Loucy (cell line): Measurements from ENCODE around the gene SYN1.

Experiments used
- H2AFZ ChIP-seq: fragments of 200-600 bp; sonication (generic); 2 replicates; pipeline ENCODE4 v1.6.0; 2016; ENCODE audit warnings: antibody characterized with exemption, mild to moderate bottlenecking, low read length, moderate library complexity
- H3F3A ChIP-seq: fragments of 200-600 bp; 2 replicates; pipeline ENCODE4 v1.6.0; 2016; ENCODE audit warnings: antibody characterized with exemption, low read depth, mild to moderate bottlenecking
- H3K27me3 ChIP-seq: fragments of 200-600 bp; sonication (generic); 2 replicates; pipeline ENCODE4 v1.6.1; 2014; ENCODE audit warnings: low read length, mild to moderate bottlenecking; ENCODE audit not compliant: insufficient read depth, poor library complexity, severe bottlenecking
- H3K36me3 ChIP-seq: fragments of 200-600 bp; sonication (generic); 2 replicates; pipeline ENCODE4 v1.6.1; 2016; ENCODE audit warnings: low read length; ENCODE audit not compliant: insufficient read depth
- H3K4me1 ChIP-seq: fragments of 200-600 bp; sonication (generic); 2 replicates; pipeline ENCODE4 v1.5.1; 2014; ENCODE audit warnings: low read length, mild to moderate bottlenecking; ENCODE audit not compliant: insufficient read depth, poor library complexity, severe bottlenecking
- H3K4me2 ChIP-seq: fragments of 200-600 bp; sonication (generic); 2 replicates; pipeline ENCODE4 v1.6.0; 2014; ENCODE audit warnings: antibody characterized with exemption, low read length, low read depth, mild to moderate bottlenecking; ENCODE audit not compliant: poor library complexity, severe bottlenecking
- H3K4me3 ChIP-seq: fragments of 200-600 bp; sonication (generic); 2 replicates; pipeline ENCODE4 v1.5.1; 2014; ENCODE audit warnings: low read length, mild to moderate bottlenecking, mixed read lengths; ENCODE audit not compliant: poor library complexity, severe bottlenecking
- H3K79me2 ChIP-seq: fragments of 200-600 bp; sonication (generic); 2 replicates; pipeline ENCODE4 v1.6.1; 2014; ENCODE audit warnings: low read length; ENCODE audit not compliant: insufficient read depth
- H3K9ac ChIP-seq: fragments of 200-600 bp; sonication (generic); 2 replicates; pipeline ENCODE4 v1.6.0; 2014; ENCODE audit warnings: mild to moderate bottlenecking, low read depth, low read length, moderate library complexity; ENCODE audit not compliant: poor library complexity, severe bottlenecking
- H3K9me2 ChIP-seq: fragments of 200-600 bp; sonication (generic); replicated peaks from 2 replicates; pipeline ENCODE4 v1.6.1; 2016; ENCODE audit warnings: low read depth, low read length, mixed read lengths
- H3K9me3 ChIP-seq: fragments of 200-600 bp; sonication (generic); 2 replicates; pipeline ENCODE4 v1.6.1; 2014; ENCODE audit warnings: mild to moderate bottlenecking, antibody characterized with exemption, low read length, low read depth; ENCODE audit not compliant: insufficient read depth
- H4K20me1 ChIP-seq: fragments of 200-600 bp; sonication (generic); 2 replicates; pipeline ENCODE4 v1.6.0; 2014; ENCODE audit warnings: antibody characterized with exemption, low read length, mild to moderate bottlenecking; ENCODE audit not compliant: insufficient read depth, poor library complexity, severe bottlenecking
- CTCF ChIP-seq: fragments of 200-600 bp; sonication (generic); conservative IDR thresholded peaks from 2 replicates; pipeline ENCODE4 v1.5.1; 2014; ENCODE audit warnings: mild to moderate bottlenecking, antibody characterized with exemption, low read length
- EZH2phosphoT487 ChIP-seq: fragments of 200-600 bp; IDR thresholded peaks from 2 replicates; pipeline ENCODE4 v1.6.1; 2018; ENCODE audit warnings: antibody characterized with exemption, mild to moderate bottlenecking, moderate library complexity, borderline replicate concordance

SYN1 gene

GRCh38 chrX:47658301-47658683, 38.6 kb upstream of the SYN1 start:
- H3K4me3 ChIP-seq, result peak overlapping the region; percentile 92
- no peaks in the 10 kb centered on the region for H3K9me2 ChIP-seq
- H2AFZ ChIP-seq, result no peak overlapping the region
- peak overlapping the region; percentile 86 for H3K9ac ChIP-seq
- TF ChIP-seq CTCF (no peak), EZH2phosphoT487 (no peak)
- peaks cover 25% of the 10 kb centered on the region for H3K79me2 ChIP-seq
- H3K4me2 ChIP-seq, result peak overlapping the region; percentile 85
- H3K36me3 ChIP-seq, result peaks cover 25% of the 10 kb centered on the region; the same call in 1 of the 2 replicates
- H3K4me1 ChIP-seq, result peaks cover 24% of the 10 kb centered on the region
- no peaks in the 10 kb centered on the region for H3K9me3 ChIP-seq
- no peaks in the 10 kb centered on the region for H3F3A ChIP-seq
- peaks cover 14% of the 10 kb centered on the region for H4K20me1 ChIP-seq
- H3K27me3 ChIP-seq, result no peaks in the 10 kb centered on the region

GRCh38 chrX:47651043-47651905, 31.6 kb upstream of the SYN1 start:
- Histone ChIP-seq H3K4me3 (peak overlapping the region; percentile 66), H3K27me3 (no peaks in the 10 kb centered on the region), H3K4me2 (peak overlapping the region; percentile 81), H3K9ac (peak overlapping the region; percentile 60), H4K20me1 (peaks cover 14% of the 10 kb centered on the region), H3K9me2 (no peaks in the 10 kb centered on the region), H3K4me1 (peaks cover 16% of the 10 kb centered on the region), H3K36me3 (peaks cover 19% of the 10 kb centered on the region; the same call in 1 of the 2 replicates), H2AFZ (no peak overlapping the region), H3K9me3 (no peaks in the 10 kb centered on the region), H3K79me2 (peaks cover 27% of the 10 kb centered on the region; the same call in 1 of the 2 replicates), H3F3A (no peaks in the 10 kb centered on the region)
- TF ChIP-seq CTCF (no peak), EZH2phosphoT487 (no peak)

- peaks cover 24% of the 10 kb centered on the region; the same call in 1 of the 2 replicates for H3K79me2 ChIP-seq
- H3F3A ChIP-seq, result no peaks in the 10 kb centered on the region
- H3K9me3 ChIP-seq, result no peaks in the 10 kb centered on the region
- H3K4me1 ChIP-seq, result peaks cover 15% of the 10 kb centered on the region
- H3K4me2 ChIP-seq, result peak within 1 kb of the TSS; percentile 86
- peak within 1 kb of the TSS; percentile 89 for H3K4me3 ChIP-seq
- peak within 1 kb of the TSS; percentile 81 for H2AFZ ChIP-seq
- peak within 1 kb of the TSS; percentile 77 for H3K9ac ChIP-seq
- peaks cover 11% of the 10 kb centered on the region; the same call in 1 of the 2 replicates for H3K36me3 ChIP-seq
- TF ChIP-seq CTCF (no peak), EZH2phosphoT487 (no peak)
- H3K27me3 ChIP-seq, result no peaks in the 10 kb centered on the region
- H3K9me2 ChIP-seq, result no peaks in the 10 kb centered on the region
- peaks cover 14% of the 10 kb centered on the region for H4K20me1 ChIP-seq
Measured at GRCh38 chrX:47650164-47651042, 30.7 kb upstream of the SYN1 start, which contains the start of gene ELK1. TSS of gene ELK1 (minus strand) at chrX:47650563. CDS start at chrX:47641441, 9,122 bp downstream.
